Osteoblast (primary cell): Measurements from ENCODE around the gene ZNF598. TPM values are rescaled to one million over a fixed set of nuclear protein-coding genes. Genes with fewer than 3 reads are reported as not detected.

Experiments
- DNase-seq: peaks from one replicate; pipeline ENCODE4 v3.0.0; 2011; ENCODE audit warnings: low spot score, mixed read lengths; ENCODE audit not compliant: insufficient read length; ENCODE audit errors: missing footprints
- H2AFZ ChIP-seq: 2 replicates; pipeline ENCODE4 v1.6.0; 2011; ENCODE audit warnings: mild to moderate bottlenecking, low read length
- H3K27ac ChIP-seq: 2 replicates; pipeline ENCODE4 v1.5.1; 2011; ENCODE audit warnings: mild to moderate bottlenecking, low read depth, low read length, moderate library complexity
- H3K27me3 ChIP-seq: 2 replicates; pipeline ENCODE4 v1.6.0; 2012; ENCODE audit warnings: mild to moderate bottlenecking, control low read depth, inconsistent platforms, low read length, moderate library complexity; ENCODE audit not compliant: insufficient read depth
- H3K36me3 ChIP-seq: 2 replicates; pipeline ENCODE4 v1.5.1; 2011; ENCODE audit warnings: mild to moderate bottlenecking, low read length, control low read depth, moderate library complexity; ENCODE audit not compliant: insufficient read depth
- H3K4me1 ChIP-seq: 2 replicates; pipeline ENCODE4 v1.5.1; 2011; ENCODE audit warnings: mild to moderate bottlenecking, low read length, control low read depth, moderate library complexity; ENCODE audit not compliant: insufficient read depth
- H3K4me2 ChIP-seq: 2 replicates; pipeline ENCODE4 v1.6.0; 2011; ENCODE audit warnings: mild to moderate bottlenecking, low read length; ENCODE audit not compliant: insufficient read depth
- H3K4me3 ChIP-seq: fragments of 200-600 bp; sonication (generic); 3 replicates; pipeline ENCODE4 v1.5.1; 2012; ENCODE audit warnings: mild to moderate bottlenecking, low read length, inconsistent platforms; ENCODE audit not compliant: insufficient read depth
- H3K79me2 ChIP-seq: 2 replicates; pipeline ENCODE4 v1.6.0; 2012; ENCODE audit warnings: mild to moderate bottlenecking, low read length, control low read depth, inconsistent platforms; ENCODE audit not compliant: insufficient read depth
- H3K9me3 ChIP-seq: 2 replicates; pipeline ENCODE4 v1.5.1; 2011; ENCODE audit warnings: low read depth, low read length, control low read depth
- H4K20me1 ChIP-seq: 2 replicates; pipeline ENCODE4 v1.6.0; 2012; ENCODE audit warnings: mild to moderate bottlenecking, low read length, control low read depth; ENCODE audit not compliant: insufficient read depth
- total RNA-seq: library from RNA; depleted of rRNA; stranded (reverse); fragments of >200 nt; gene quantifications from 2 replicates; pipeline ENCODE4 v1.2.3, GENCODE V29; 2012
- TF ChIP-seq, protein P1 (sequence below): IDR thresholded peaks from 2 replicates; pipeline ENCODE4 v1.5.1; 2011; ENCODE audit warnings: mild to moderate bottlenecking, low read depth, low read length, moderate library complexity; ENCODE audit errors: extremely low read depth

Gene ZNF598
- 17.7 and 21.0 TPM in 2 replicates for total RNA-seq

DNA sequence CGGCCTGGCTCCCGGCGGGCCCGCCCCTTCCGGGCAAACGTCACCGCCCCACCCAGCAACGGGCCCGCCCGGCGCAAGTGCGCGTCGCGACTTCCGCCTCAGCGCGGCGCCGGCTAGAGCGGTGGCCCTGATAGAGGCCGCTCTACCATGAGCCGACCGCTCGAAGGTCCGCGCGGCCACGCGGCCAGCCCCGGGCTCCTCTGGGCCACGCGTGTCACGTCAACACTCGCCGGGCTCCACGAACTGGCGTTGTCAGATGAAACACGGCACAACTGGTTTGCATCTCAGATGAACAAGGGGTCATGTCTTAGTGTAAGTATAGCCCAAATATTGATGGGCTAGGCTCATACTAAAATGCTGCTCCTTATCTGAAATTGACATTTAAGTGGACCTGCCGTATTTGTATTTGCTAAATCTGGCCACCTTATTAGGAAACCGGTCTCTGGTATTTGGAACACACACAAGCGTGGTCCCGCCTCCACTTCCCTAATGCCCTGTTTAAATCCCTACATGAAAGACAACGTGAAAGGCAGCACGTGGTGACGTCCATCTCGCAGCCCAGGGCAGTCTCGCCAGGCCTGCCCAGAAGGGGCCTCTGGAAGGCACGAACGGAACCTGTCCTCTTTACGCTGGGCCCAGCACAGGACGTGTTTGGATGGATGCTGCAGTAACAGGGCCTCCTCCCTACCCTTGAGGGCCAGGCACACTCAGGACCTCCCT is at the start of gene ZNF598:
Gene ZNF598, minus strand, starts transcription at position 31 of the 720 bp plus-strand sequence.
- H3K9me3 ChIP-seq, result no peaks in the 10 kb centered on the region
- H3K36me3 ChIP-seq, result no peaks in the 10 kb centered on the region
- H3K27ac ChIP-seq, result peak within 1 kb of the TSS; percentile 88
- H3K79me2 ChIP-seq, result peaks cover 55% of the 10 kb centered on the region
- TF ChIP-seq, protein P1, sequence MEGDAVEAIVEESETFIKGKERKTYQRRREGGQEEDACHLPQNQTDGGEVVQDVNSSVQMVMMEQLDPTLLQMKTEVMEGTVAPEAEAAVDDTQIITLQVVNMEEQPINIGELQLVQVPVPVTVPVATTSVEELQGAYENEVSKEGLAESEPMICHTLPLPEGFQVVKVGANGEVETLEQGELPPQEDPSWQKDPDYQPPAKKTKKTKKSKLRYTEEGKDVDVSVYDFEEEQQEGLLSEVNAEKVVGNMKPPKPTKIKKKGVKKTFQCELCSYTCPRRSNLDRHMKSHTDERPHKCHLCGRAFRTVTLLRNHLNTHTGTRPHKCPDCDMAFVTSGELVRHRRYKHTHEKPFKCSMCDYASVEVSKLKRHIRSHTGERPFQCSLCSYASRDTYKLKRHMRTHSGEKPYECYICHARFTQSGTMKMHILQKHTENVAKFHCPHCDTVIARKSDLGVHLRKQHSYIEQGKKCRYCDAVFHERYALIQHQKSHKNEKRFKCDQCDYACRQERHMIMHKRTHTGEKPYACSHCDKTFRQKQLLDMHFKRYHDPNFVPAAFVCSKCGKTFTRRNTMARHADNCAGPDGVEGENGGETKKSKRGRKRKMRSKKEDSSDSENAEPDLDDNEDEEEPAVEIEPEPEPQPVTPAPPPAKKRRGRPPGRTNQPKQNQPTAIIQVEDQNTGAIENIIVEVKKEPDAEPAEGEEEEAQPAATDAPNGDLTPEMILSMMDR, result no peak
- peak within 1 kb of the TSS; percentile 82 for H3K4me3 ChIP-seq
- H3K27me3 ChIP-seq, result no peaks in the 10 kb centered on the region
- peak within 1 kb of the TSS; percentile 98 for H3K4me2 ChIP-seq
- peak within 1 kb of the TSS; percentile 84 for H2AFZ ChIP-seq
- H4K20me1 ChIP-seq, result peaks cover 40% of the 10 kb centered on the region
- peak; percentile 100 for DNase-seq
- H3K4me1 ChIP-seq, result peaks cover 26% of the 10 kb centered on the region

DNA sequence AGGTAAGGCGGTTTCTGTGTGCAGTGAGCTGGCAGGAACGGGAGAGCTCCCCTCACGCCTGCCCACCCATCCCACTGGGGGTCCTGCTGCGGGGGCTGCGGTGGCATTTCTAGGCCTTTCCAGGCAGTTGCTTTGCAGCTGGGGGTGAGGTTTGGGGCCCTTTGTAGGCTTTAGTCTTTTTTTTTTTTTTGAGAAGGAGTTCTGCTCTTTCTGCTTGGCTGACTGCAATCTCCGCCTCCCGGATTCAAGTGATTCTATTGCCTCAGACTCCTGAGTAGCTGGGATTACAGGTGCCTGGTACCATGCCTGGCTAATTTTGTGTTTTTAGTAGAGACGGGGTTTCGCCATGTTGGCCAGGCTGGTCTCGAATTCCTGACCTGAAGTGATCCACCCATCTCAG is 49.3 kb upstream of the ZNF598 start:
- no peak for DNase-seq
- H3K36me3 ChIP-seq, result peaks cover 30% of the 10 kb centered on the region
- TF ChIP-seq, protein P1, result no peak

DNA sequence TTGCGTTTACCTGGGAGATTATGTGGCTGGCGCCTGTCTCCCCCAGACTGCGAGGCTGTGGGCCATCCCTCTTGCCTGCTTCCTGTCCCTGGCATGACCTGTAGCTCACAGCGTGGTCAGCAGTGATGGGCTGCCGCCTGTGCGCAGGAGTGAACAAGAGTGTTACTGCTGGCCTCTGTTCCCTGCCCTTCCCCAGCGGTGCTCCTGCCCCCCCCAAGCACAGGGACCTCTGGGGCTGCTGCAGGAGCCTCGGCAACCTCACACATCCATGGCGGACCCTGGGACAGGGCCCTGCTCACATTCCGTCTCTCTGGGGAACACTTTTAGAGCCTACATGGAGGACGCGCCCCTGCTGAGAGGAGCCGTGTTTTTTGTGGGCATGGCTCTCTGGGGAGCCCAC is 48.8 kb upstream of the ZNF598 start:
- no peak overlapping the region for H3K27ac ChIP-seq
- H3K9me3 ChIP-seq, result no peaks in the 10 kb centered on the region
- no peak overlapping the region for H3K4me2 ChIP-seq
- no peak overlapping the region for H2AFZ ChIP-seq
- no peak overlapping the region for H3K4me3 ChIP-seq
- peaks cover 2% of the 10 kb centered on the region for H3K79me2 ChIP-seq
- DNase-seq, result no peak
- H4K20me1 ChIP-seq, result peaks cover 12% of the 10 kb centered on the region
- H3K4me1 ChIP-seq, result no peaks in the 10 kb centered on the region
- peaks cover 32% of the 10 kb centered on the region for H3K36me3 ChIP-seq
- TF ChIP-seq, protein P1, result no peak
- H3K27me3 ChIP-seq, result no peaks in the 10 kb centered on the region

More for the DNA sequence above, 49.3 kb upstream of the ZNF598 start:
- H2AFZ ChIP-seq, result no peak overlapping the region
- H3K9me3 ChIP-seq, result no peaks in the 10 kb centered on the region
- peaks cover 2% of the 10 kb centered on the region for H3K79me2 ChIP-seq
- H3K4me2 ChIP-seq, result no peak overlapping the region
- no peaks in the 10 kb centered on the region for H3K4me1 ChIP-seq
- no peaks in the 10 kb centered on the region for H3K27me3 ChIP-seq
- H3K27ac ChIP-seq, result no peak overlapping the region
- peaks cover 11% of the 10 kb centered on the region for H4K20me1 ChIP-seq
- no peak overlapping the region for H3K4me3 ChIP-seq

DNA sequence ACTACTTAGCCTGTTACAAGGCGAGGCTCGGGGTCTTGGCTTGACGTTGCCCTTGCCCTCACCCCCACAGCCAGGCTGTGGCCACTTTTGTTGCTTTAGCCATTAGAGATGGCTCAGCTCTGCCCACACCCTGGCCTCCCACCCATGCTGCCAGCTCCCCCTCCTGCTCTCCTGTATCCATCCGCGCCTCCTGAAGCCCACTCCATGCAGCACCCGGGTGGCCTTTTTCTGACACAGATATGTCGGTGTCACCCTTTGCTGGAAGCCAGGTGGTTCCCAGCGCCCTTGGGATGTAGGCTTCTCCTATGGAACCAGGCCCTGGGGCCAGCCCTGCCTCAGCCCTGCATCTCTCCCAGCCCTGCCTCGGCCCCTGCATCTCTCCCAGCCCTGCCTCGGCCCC is 47.8 kb upstream of the ZNF598 start:
- H3K27ac ChIP-seq, result no peak overlapping the region
- peaks cover 2% of the 10 kb centered on the region for H3K79me2 ChIP-seq
- H3K4me3 ChIP-seq, result no peak overlapping the region
- H4K20me1 ChIP-seq, result peaks cover 16% of the 10 kb centered on the region
- H3K9me3 ChIP-seq, result no peaks in the 10 kb centered on the region
- TF ChIP-seq, protein P1, result no peak
- H3K4me1 ChIP-seq, result no peaks in the 10 kb centered on the region
- DNase-seq, result no peak
- H2AFZ ChIP-seq, result no peak overlapping the region
- no peaks in the 10 kb centered on the region for H3K27me3 ChIP-seq
- H3K36me3 ChIP-seq, result peaks cover 36% of the 10 kb centered on the region
- H3K4me2 ChIP-seq, result no peak overlapping the region
